ENCODE results near the gene PAQR3. TPM values are rescaled to one million over a fixed set of nuclear protein-coding genes. Genes with fewer than 3 reads are reported as not detected.

PAQR3 gene
- 9.5 TPM for total RNA-seq
- long read RNA-seq, full-length matches to known transcripts = 14 of 16 reads
- long read RNA-seq, partial matches to known transcripts = 1 of 16 reads
- long read RNA-seq, other reads (novel, unspliced or antisense) = 1 of 16 reads

- ATAC-seq (peak; percentile 100), DNase-seq (peak; percentile 94)
- intact Hi-C loops (cut with micrococcal nuclease) = no loop called here
These were observed at the start of gene PAQR3 for GRCh38 chr4:78938868-78939666. Gene PAQR3, minus strand, starts transcription at chr4:78939438. Its CDS starts 214 bp downstream, at chr4:78939224.

GRCh38 chr4:78987683-78988082 is 48.4 kb upstream of the PAQR3 start:
- no peak for ATAC-seq

GRCh38 chr4:78984593-78984992 is 45.4 kb upstream of the PAQR3 start:
- ATAC-seq (no peak), DNase-seq (no peak)
- intact Hi-C loops (cut with micrococcal nuclease) = no loop called here

More at GRCh38 chr4:78987683-78988082, 48.4 kb upstream of the PAQR3 start:
- intact Hi-C loops (cut with micrococcal nuclease) = no loop called here
- no peak for DNase-seq

GRCh38 chr4:78975865-78976264 is 36.6 kb upstream of the PAQR3 start:
- DNase-seq (no peak), ATAC-seq (no peak)
- intact Hi-C loops (cut with micrococcal nuclease) = no loop called here

- intact Hi-C loops (cut with micrococcal nuclease) = no loop called here
- ATAC-seq (no peak), DNase-seq (no peak)
These were observed 32.5 kb upstream of the PAQR3 start for GRCh38 chr4:78971776-78972175.

GRCh38 chr4:78971326-78971725 is 32.1 kb upstream of the PAQR3 start:
- ATAC-seq (peak; percentile 97), DNase-seq (no peak)
- intact Hi-C loops (cut with micrococcal nuclease) = no loop called here

- intact Hi-C loops (cut with micrococcal nuclease) = no loop called here
- DNase-seq (no peak), ATAC-seq (peak; percentile 87)
These were observed 23.4 kb upstream of the PAQR3 start for GRCh38 chr4:78962597-78963115.

GRCh38 chr4:78960926-78961325 is 21.7 kb upstream of the PAQR3 start:
- intact Hi-C loops (cut with micrococcal nuclease) = no loop called here
- DNase-seq (no peak), ATAC-seq (no peak)

GRCh38 chr4:78956975-78957374 is 17.7 kb upstream of the PAQR3 start:
- DNase-seq (no peak), ATAC-seq (no peak)
- intact Hi-C loops (cut with micrococcal nuclease) = no loop called here

GRCh38 chr4:78953769-78954666 is 14.8 kb upstream of the PAQR3 start:
- ATAC-seq = no peak
- intact Hi-C loops (cut with micrococcal nuclease) = loop anchor here (5.0 kb wide), 1 partner anchor 1263 kb away; no protein-coding TSS in a partner anchor

GRCh38 chr4:78953231-78953630 is 14.0 kb upstream of the PAQR3 start:
- DNase-seq (no peak), ATAC-seq (peak; percentile 55)
- intact Hi-C loops (cut with micrococcal nuclease) = loop anchor here (5.0 kb wide), 1 partner anchor 1264 kb away; no protein-coding TSS in a partner anchor

More at GRCh38 chr4:78953769-78954666, 14.8 kb upstream of the PAQR3 start:
- no peak for DNase-seq

GRCh38 chr4:78951862-78952472 is 12.7 kb upstream of the PAQR3 start:
- no peak for DNase-seq
- ATAC-seq = peak; percentile 76
- intact Hi-C loops (cut with micrococcal nuclease) = loop anchor here (5.0 kb wide), 1 partner anchor 1265 kb away; no protein-coding TSS in a partner anchor

- DNase-seq (no peak), ATAC-seq (no peak)
- intact Hi-C loops (cut with micrococcal nuclease) = loop anchor here (5.0 kb wide), 1 partner anchor 1268 kb away; no protein-coding TSS in a partner anchor
These were observed 10.5 kb upstream of the PAQR3 start for GRCh38 chr4:78949735-78950134.

GRCh38 chr4:78945651-78946179 is 6.5 kb upstream of the PAQR3 start:
- no peak for ATAC-seq
- intact Hi-C loops (cut with micrococcal nuclease) = no loop called here
- no peak for DNase-seq

GRCh38 chr4:78944381-78944780 is 5.1 kb upstream of the PAQR3 start:
- ATAC-seq = no peak
- intact Hi-C loops (cut with micrococcal nuclease) = no loop called here
- no peak for DNase-seq

GRCh38 chr4:78940752-78941151 is 1.5 kb upstream of the PAQR3 start:
- ATAC-seq (no peak), DNase-seq (no peak)
- intact Hi-C loops (cut with micrococcal nuclease) = no loop called here

GRCh38 chr4:78939667-78940008 is 400 bp upstream of the PAQR3 start:
- ATAC-seq (no peak), DNase-seq (no peak)
- intact Hi-C loops (cut with micrococcal nuclease) = no loop called here

- ATAC-seq = no peak
- DNase-seq = no peak
- intact Hi-C loops (cut with micrococcal nuclease) = no loop called here
These were observed 767 bp downstream of the PAQR3 start for GRCh38 chr4:78938474-78938867.

GRCh38 chr4:78937837-78938236 is 1.4 kb downstream of the PAQR3 start:
- intact Hi-C loops (cut with micrococcal nuclease) = no loop called here
- ATAC-seq (no peak), DNase-seq (no peak)

Measured in left ventricle myocardium superior (tissue), 1 donor.